KBM-7 (cell line): ENCODE data around the gene GALNT5.

Source experiments
- DNase-seq: peaks from one replicate; pipeline ENCODE4 v3.0.0-alpha.2; 2015
- in situ Hi-C: fragments of 300-500 bp; cut with MboI; formaldehyde crosslinking; loops from 2 replicates; pipeline ENCODE4 v1.14.3; 2020; ENCODE audit warnings: low sequenced_read_pairs, low pct_unique_long_range_greater_than_20kb, mixed read lengths

Gene GALNT5

GRCh38 chr2:157245846-157246764, 11.4 kb upstream of the GALNT5 start:
- DNase-seq: no peak
- in situ Hi-C loops: no loop called here

- no peak for DNase-seq
- in situ Hi-C loops: no loop called here
Observed at GRCh38 chr2:157246765-157247407, 10.6 kb upstream of the GALNT5 start.

GRCh38 chr2:157250836-157251235, 6.7 kb upstream of the GALNT5 start:
- DNase-seq: no peak
- in situ Hi-C loops: no loop called here

- in situ Hi-C loops: no loop called here
- no peak for DNase-seq
Observed at GRCh38 chr2:157251932-157252331, 5.6 kb upstream of the GALNT5 start.

GRCh38 chr2:157252529-157252928, 5.0 kb upstream of the GALNT5 start:
- no peak for DNase-seq
- in situ Hi-C loops: no loop called here

GRCh38 chr2:157254041-157254440, 3.5 kb upstream of the GALNT5 start:
- DNase-seq: no peak
- in situ Hi-C loops: no loop called here

GRCh38 chr2:157255746-157256145, 1.8 kb upstream of the GALNT5 start:
- in situ Hi-C loops: no loop called here
- DNase-seq: no peak

GRCh38 chr2:157256626-157257025, 879 bp upstream of the GALNT5 start:
- DNase-seq: no peak
- in situ Hi-C loops: no loop called here

- DNase-seq: no peak
- in situ Hi-C loops: no loop called here
Observed at GRCh38 chr2:157258520-157259326, 1.2 kb downstream of the GALNT5 start.

GRCh38 chr2:157259386-157259785, 1.9 kb downstream of the GALNT5 start:
- DNase-seq: no peak
- in situ Hi-C loops: no loop called here

GRCh38 chr2:157259960-157260359, 2.5 kb downstream of the GALNT5 start:
- in situ Hi-C loops: no loop called here

GRCh38 chr2:157260533-157261198, 3.2 kb downstream of the GALNT5 start:
- no peak for DNase-seq
- in situ Hi-C loops: no loop called here

More at GRCh38 chr2:157259960-157260359, 2.5 kb downstream of the GALNT5 start:
- no peak for DNase-seq

GRCh38 chr2:157261199-157261782, 3.8 kb downstream of the GALNT5 start:
- in situ Hi-C loops: no loop called here
- peak; percentile 24 for DNase-seq

GRCh38 chr2:157262248-157262647, 4.7 kb downstream of the GALNT5 start:
- DNase-seq: no peak
- in situ Hi-C loops: no loop called here

GRCh38 chr2:157264099-157264498, 6.6 kb downstream of the GALNT5 start:
- in situ Hi-C loops: no loop called here
- no peak for DNase-seq

- in situ Hi-C loops: no loop called here
- no peak for DNase-seq
Observed at GRCh38 chr2:157265825-157266224, 8.3 kb downstream of the GALNT5 start.

GRCh38 chr2:157267476-157267875, 10.0 kb downstream of the GALNT5 start:
- no peak for DNase-seq
- in situ Hi-C loops: no loop called here

GRCh38 chr2:157269060-157269459, 11.6 kb downstream of the GALNT5 start:
- no peak for DNase-seq
- in situ Hi-C loops: no loop called here

- DNase-seq: peak; percentile 82
- in situ Hi-C loops: no loop called here
Observed at GRCh38 chr2:157269922-157270321, 12.4 kb downstream of the GALNT5 start.
